ENCODE results near the gene KCNH4. TPM values are rescaled to one million over a fixed set of nuclear protein-coding genes. Genes with fewer than 3 reads are reported as not detected.
"Not testable (repeated sequence)": the region's sequence is repeated elsewhere in the genome, so short reads cannot be mapped to it uniquely, and the experiment has no call there.

The KCNH4 gene
- total and polyA plus RNA-seq, 2 donors (not counting 1 experiment from before 2014, with no cell fraction given), result 0.62 to 1.0 TPM

DNA sequence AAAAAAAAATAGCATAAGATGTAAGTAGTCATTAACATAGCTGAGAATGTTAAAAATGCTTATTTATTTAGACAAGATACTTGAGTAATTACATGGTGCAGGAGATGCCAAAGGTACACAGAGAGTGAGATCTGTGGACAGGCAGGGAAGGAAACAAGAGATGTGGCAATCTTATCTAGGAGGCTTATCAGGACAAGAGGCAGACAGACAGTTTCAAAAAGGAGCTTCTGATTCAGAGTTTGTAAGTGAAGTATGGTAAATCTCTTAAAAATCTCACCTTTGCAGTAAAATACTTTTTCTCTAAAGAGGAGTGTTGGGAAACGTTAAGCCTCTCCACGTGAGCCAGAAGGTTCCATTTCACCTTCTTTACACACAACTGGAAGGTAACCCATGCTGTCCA is 33.2 kb upstream of the KCNH4 start:
- H4K20me1 ChIP-seq (ENCODE audit: control insufficient read depth, insufficient read depth, low read length, poor library complexity, severe bottlenecking), result no peaks in the 10 kb centered on the region
- peaks cover 21 to 69% of the 10 kb centered on the region in 2 experiments for H3K36me3 ChIP-seq (replicated peaks in 1 of 2; ENCODE audit: control extremely low read depth in 1 of 2, control insufficient read depth in 1 of 2, extremely low read depth in 1 of 2, insufficient read depth in 2 of 2, low read length in 1 of 2)
- Mint-ChIP-seq H3K4me1 (no peaks in the 10 kb centered on the region), H3K4me3 (no peak overlapping the region), H3K9me3 (ENCODE audit: insufficient read depth) (no peaks in the 10 kb centered on the region), H3K27ac (no peak overlapping the region), H3K27me3 (no peaks in the 10 kb centered on the region)
- TF ChIP-seq, protein P1, sequence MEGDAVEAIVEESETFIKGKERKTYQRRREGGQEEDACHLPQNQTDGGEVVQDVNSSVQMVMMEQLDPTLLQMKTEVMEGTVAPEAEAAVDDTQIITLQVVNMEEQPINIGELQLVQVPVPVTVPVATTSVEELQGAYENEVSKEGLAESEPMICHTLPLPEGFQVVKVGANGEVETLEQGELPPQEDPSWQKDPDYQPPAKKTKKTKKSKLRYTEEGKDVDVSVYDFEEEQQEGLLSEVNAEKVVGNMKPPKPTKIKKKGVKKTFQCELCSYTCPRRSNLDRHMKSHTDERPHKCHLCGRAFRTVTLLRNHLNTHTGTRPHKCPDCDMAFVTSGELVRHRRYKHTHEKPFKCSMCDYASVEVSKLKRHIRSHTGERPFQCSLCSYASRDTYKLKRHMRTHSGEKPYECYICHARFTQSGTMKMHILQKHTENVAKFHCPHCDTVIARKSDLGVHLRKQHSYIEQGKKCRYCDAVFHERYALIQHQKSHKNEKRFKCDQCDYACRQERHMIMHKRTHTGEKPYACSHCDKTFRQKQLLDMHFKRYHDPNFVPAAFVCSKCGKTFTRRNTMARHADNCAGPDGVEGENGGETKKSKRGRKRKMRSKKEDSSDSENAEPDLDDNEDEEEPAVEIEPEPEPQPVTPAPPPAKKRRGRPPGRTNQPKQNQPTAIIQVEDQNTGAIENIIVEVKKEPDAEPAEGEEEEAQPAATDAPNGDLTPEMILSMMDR (IDR thresholded peaks at IDR 0.05), result no peak
- no peak for TF ChIP-seq EZH2 (IDR thresholded peaks at IDR 0.05; ENCODE audit: borderline replicate concordance, insufficient read depth, low read depth, low read length, poor library complexity, severe bottlenecking)
- intact Hi-C loops (cut with micrococcal nuclease), result no loop called here
- ATAC-seq (ENCODE audit: low read depth) (no peak), DNase-seq (no peak)
- no peak overlapping the region for H2AFZ ChIP-seq (ENCODE audit: insufficient read depth, low read depth, low read length, poor library complexity, severe bottlenecking)
- WGBS (ENCODE audit: insufficient coverage), result no CpG with 5 or more reads among the region's 2 CpGs
- H3K4me3 ChIP-seq (ENCODE audit: control extremely low read depth in 1 of 5, extremely low read depth in 1 of 5, insufficient read depth in 1 of 5, low read depth in 2 of 5, low read length in 4 of 5), result no peak overlapping the region
- CTCF ChIA-PET, result interaction anchor here (0.9 to 1.2 kb wide), 3 partner anchors 8 to 76 kb away, joined by 3 to 6 read pairs (median 3); no protein-coding TSS in a partner anchor
- POLR2A ChIA-PET, result interaction anchor here (0.6 kb wide), 1 partner anchor 198 kb away, joined by 3 read pairs; no protein-coding TSS in a partner anchor
- H3K27me3 ChIP-seq (replicated peaks in 1 of 4; ENCODE audit: control extremely low read depth in 1 of 4, control insufficient read depth in 3 of 4, insufficient read depth in 4 of 4, low read length in 3 of 4), result no peaks in the 10 kb centered on the region
- no peak overlapping the region for H3K4me2 ChIP-seq (replicated peaks; ENCODE audit: low read depth, low read length, poor library complexity, severe bottlenecking)
- no peaks in the 10 kb centered on the region for H3K4me1 ChIP-seq (ENCODE audit: control insufficient read depth in 2 of 2, insufficient read depth in 2 of 2, low read length in 2 of 2)
- no peaks in the 10 kb centered on the region for H3K79me2 ChIP-seq (ENCODE audit: control insufficient read depth, insufficient read depth, low read length)
- no peak overlapping the region for H3K9ac ChIP-seq (ENCODE audit: low read length)
- no peak overlapping the region for H3K27ac ChIP-seq (ENCODE audit: low read length in 2 of 2)
- H3K9me3 ChIP-seq (ENCODE audit: control extremely low read depth in 1 of 3, control insufficient read depth in 2 of 3, insufficient read depth in 1 of 3, low read length in 2 of 3), result no peaks in the 10 kb centered on the region

DNA sequence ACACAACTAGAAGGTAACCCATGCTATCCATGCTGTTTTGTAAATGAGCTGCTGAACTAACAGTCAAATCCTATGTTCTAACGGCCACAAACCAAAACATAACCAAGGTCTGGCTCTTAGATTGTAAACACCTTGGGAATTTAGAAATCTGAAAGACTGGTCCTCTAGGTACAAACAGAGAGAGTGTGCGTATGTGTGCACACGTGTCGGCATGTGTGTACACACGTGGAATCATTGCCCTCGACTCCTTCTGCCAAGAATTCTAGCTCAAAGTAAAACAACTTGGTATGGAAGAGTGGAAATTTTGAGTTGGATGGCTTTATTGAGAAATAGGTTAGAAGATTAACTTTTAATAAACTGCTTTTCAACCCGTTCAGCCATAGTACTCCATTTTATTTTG is 31.4 kb upstream of the KCNH4 start:
- H3K4me1 Mint-ChIP-seq, result no peaks in the 10 kb centered on the region

GRCh38 chr17:42211921-42212341 is 31.0 kb upstream of the KCNH4 start:
- H3K27me3 ChIP-seq (replicated peaks in 1 of 4; ENCODE audit: control extremely low read depth in 1 of 4, control insufficient read depth in 3 of 4, insufficient read depth in 4 of 4, low read length in 3 of 4); ATAC-seq (ENCODE audit: low read depth); H3K4me3 ChIP-seq (ENCODE audit: control extremely low read depth in 1 of 5, extremely low read depth in 1 of 5, insufficient read depth in 1 of 5, low read depth in 2 of 5, low read length in 4 of 5); H3K27ac ChIP-seq (ENCODE audit: low read length in 2 of 2); H2AFZ ChIP-seq (ENCODE audit: insufficient read depth, low read depth, low read length, poor library complexity, severe bottlenecking); H3K27me3 Mint-ChIP-seq; H3K4me1 Mint-ChIP-seq; H4K20me1 ChIP-seq (ENCODE audit: control insufficient read depth, insufficient read depth, low read length, poor library complexity, severe bottlenecking); intact Hi-C loops (cut with micrococcal nuclease); H3K9me3 Mint-ChIP-seq (ENCODE audit: insufficient read depth); H3K4me3 Mint-ChIP-seq; H3K79me2 ChIP-seq (ENCODE audit: control insufficient read depth, insufficient read depth, low read length); DNase-seq; H3K9ac ChIP-seq (ENCODE audit: low read length); H3K9me3 ChIP-seq (ENCODE audit: control extremely low read depth in 1 of 3, control insufficient read depth in 2 of 3, insufficient read depth in 1 of 3, low read length in 2 of 3); H3K4me2 ChIP-seq (replicated peaks; ENCODE audit: low read depth, low read length, poor library complexity, severe bottlenecking); H3K4me1 ChIP-seq (ENCODE audit: control insufficient read depth in 2 of 2, insufficient read depth in 2 of 2, low read length in 2 of 2); POLR2A ChIA-PET: not testable (repeated sequence)
- CTCF ChIA-PET, result interaction anchor here (1.1 kb wide), 1 partner anchor 10 kb away, joined by 3 read pairs; no protein-coding TSS in a partner anchor
- peak overlapping the region; percentile 37 for H3K27ac Mint-ChIP-seq
- H3K36me3 ChIP-seq (replicated peaks in 1 of 2; ENCODE audit: control extremely low read depth in 1 of 2, control insufficient read depth in 1 of 2, extremely low read depth in 1 of 2, insufficient read depth in 2 of 2, low read length in 1 of 2), result peaks cover 17 to 68% of the 10 kb centered on the region in 2 experiments
- 90% methylated on average over 4 of the region's 9 CpGs for WGBS (ENCODE audit: insufficient coverage)

More for the DNA sequence above, 31.4 kb upstream of the KCNH4 start:
- intact Hi-C loops (cut with micrococcal nuclease), result no loop called here
- CTCF ChIA-PET, result interaction anchor here (1.1 kb wide), 1 partner anchor 10 kb away, joined by 3 read pairs; no protein-coding TSS in a partner anchor
- Histone ChIP-seq H4K20me1 (ENCODE audit: control insufficient read depth, insufficient read depth, low read length, poor library complexity, severe bottlenecking) (no peaks in the 10 kb centered on the region), H3K36me3 (replicated peaks in 1 of 2; ENCODE audit: control extremely low read depth in 1 of 2, control insufficient read depth in 1 of 2, extremely low read depth in 1 of 2, insufficient read depth in 2 of 2, low read length in 1 of 2) (peaks cover 21 to 69% of the 10 kb centered on the region in 2 experiments), H3K27me3 (replicated peaks in 1 of 4; ENCODE audit: control extremely low read depth in 1 of 4, control insufficient read depth in 3 of 4, insufficient read depth in 4 of 4, low read length in 3 of 4) (no peaks in the 10 kb centered on the region), H3K9ac (ENCODE audit: low read length) (no peak overlapping the region), H3K9me3 (ENCODE audit: control extremely low read depth in 1 of 3, control insufficient read depth in 2 of 3, insufficient read depth in 1 of 3, low read length in 2 of 3) (no peaks in the 10 kb centered on the region), H3K4me1 (ENCODE audit: control insufficient read depth in 2 of 2, insufficient read depth in 2 of 2, low read length in 2 of 2) (no peaks in the 10 kb centered on the region), H2AFZ (ENCODE audit: insufficient read depth, low read depth, low read length, poor library complexity, severe bottlenecking) (no peak overlapping the region), H3K27ac (ENCODE audit: low read length in 2 of 2) (no peak overlapping the region), H3K4me3 (ENCODE audit: control extremely low read depth in 1 of 5, extremely low read depth in 1 of 5, insufficient read depth in 1 of 5, low read depth in 2 of 5, low read length in 4 of 5) (no peak overlapping the region), H3K4me2 (replicated peaks; ENCODE audit: low read depth, low read length, poor library complexity, severe bottlenecking) (no peak overlapping the region), H3K79me2 (ENCODE audit: control insufficient read depth, insufficient read depth, low read length) (no peaks in the 10 kb centered on the region)
- POLR2A ChIA-PET, result no interaction called here
- Mint-ChIP-seq H3K9me3 (ENCODE audit: insufficient read depth) (no peaks in the 10 kb centered on the region), H3K27ac (no peak overlapping the region), H3K4me3 (no peak overlapping the region), H3K27me3 (no peaks in the 10 kb centered on the region)
- no peak for DNase-seq
- 100% methylated on average over 1 of the region's 7 CpGs for WGBS (ENCODE audit: insufficient coverage)
- TF ChIP-seq, protein P1 (IDR thresholded peaks at IDR 0.05), result no peak
- no peak for TF ChIP-seq EZH2 (IDR thresholded peaks at IDR 0.05; ENCODE audit: borderline replicate concordance, insufficient read depth, low read depth, low read length, poor library complexity, severe bottlenecking)
- ATAC-seq (ENCODE audit: low read depth), result no peak

All from B cell (primary cell).